HG03469 (cell line): Measurements from ENCODE around the gene FADS2.
A peak's percentile ranks its signal among the peaks of the same experiment; 100 is the strongest.

ENCODE experiments used
- ATAC-seq: cut with Tn5 transposase; IDR thresholded peaks from one replicate; pipeline ENCODE4 v1.9.1; 2021; ENCODE audit warnings: mild to moderate bottlenecking, moderate library complexity, moderate number of reproducible peaks; ENCODE audit not compliant: unreplicated experiment

FADS2 gene

DNA sequence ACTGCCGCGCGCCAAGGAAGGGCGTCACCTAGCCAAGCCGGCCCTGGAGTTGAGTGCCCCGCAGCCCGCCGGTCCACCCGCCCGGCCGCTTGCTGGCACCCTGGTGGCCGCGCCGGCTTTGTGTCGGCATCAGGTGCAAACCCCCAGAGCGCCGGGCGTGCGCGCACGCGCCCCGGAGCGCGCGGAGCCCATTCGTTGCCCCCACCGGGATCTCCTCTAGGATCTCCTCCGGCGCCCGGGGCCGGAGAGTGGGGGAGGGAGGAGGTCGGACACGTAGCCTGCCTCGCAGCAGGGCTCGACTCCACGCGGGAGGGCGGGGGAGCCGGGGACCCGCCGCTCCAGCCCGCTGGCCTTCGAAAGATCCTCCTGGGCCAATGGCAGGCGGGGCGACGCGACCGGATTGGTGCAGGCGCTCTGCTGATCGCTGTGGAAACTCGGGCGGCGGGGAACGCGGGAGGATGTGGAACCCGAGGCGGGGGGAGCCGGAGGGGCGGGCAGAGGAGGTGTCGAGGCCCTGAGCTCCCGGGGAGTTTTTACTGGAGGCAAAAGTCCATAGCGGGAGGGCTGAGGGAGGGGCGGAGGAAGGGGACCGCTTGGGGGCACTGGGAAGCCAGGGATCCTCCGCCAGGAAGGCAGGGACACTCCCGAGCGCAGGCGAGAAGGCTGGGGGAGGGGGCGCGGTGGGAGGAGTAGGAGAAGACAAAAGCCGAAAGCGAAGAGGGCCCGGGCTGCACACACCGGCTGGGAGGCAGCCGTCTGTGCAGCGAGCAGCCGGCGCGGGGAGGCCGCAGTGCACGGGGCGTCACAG is at the start of gene FADS2:
TSS of gene FADS2 (plus strand) at position 730 of the 808 bp plus-strand sequence. CDS start 91 bp downstream, outside the sequence.
- ATAC-seq, result peak; percentile 59

DNA sequence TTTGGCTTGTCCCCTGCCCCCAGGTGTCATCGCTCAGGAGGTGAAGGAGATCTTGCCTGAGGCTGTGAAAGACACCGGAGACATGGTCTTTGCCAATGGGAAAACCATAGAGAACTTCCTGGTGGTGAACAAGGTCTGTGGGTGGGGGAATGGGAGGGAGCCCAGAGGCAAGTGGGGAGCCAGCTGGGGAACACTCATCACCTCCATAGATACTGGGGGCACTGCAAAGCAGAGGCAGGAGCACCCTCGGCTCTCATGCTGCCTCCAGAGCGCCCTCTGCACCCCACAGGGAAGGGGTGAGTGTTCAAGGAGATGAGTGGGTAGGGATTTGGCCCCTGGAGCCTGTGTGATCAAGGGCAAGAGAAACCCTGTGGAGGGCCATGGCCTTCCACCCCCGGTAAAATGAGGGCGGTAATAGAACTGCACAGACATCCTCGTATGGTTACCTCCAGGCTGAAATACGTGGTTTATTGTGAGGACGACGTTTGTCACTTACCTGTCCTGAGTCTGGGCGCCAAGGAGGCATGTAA is 49.7 kb upstream of the FADS2 start:
- no peak for ATAC-seq

DNA sequence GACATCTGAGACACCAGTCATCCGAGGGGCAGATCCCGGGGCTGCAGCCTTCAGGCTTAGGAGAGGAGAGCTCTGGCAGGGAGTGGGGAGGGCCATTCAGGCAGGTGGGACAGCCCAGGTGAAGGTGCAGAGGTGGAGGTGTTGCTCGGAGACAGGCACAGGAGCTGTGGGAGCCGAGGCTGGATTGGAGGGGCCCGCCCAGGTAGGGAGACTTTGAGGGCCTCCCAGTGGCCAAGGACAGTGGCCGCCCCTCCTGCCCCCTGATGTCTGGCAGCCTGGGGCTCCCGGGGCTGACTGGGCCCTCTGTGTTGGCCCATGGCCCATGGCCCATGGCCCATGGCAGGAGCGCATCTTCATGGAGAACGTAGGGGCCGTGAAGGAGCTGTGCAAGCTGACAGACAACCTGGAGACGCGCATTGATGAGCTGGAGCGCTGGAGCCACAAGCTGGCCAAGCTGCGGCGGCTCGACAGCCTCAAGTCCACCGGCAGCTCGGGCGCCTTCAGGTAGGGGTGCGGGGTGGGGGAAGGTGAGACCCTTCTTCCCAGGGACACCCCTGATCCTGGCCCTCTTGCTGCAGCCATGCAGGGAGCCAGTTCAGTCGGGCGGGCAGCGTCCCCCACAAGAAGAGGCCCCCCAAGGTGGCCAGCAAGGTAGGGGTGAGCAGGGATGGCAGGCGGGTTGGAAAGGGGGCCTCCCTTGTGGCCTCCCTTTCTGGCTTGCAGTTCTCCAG is 49.0 kb upstream of the FADS2 start:
- ATAC-seq, result no peak

DNA sequence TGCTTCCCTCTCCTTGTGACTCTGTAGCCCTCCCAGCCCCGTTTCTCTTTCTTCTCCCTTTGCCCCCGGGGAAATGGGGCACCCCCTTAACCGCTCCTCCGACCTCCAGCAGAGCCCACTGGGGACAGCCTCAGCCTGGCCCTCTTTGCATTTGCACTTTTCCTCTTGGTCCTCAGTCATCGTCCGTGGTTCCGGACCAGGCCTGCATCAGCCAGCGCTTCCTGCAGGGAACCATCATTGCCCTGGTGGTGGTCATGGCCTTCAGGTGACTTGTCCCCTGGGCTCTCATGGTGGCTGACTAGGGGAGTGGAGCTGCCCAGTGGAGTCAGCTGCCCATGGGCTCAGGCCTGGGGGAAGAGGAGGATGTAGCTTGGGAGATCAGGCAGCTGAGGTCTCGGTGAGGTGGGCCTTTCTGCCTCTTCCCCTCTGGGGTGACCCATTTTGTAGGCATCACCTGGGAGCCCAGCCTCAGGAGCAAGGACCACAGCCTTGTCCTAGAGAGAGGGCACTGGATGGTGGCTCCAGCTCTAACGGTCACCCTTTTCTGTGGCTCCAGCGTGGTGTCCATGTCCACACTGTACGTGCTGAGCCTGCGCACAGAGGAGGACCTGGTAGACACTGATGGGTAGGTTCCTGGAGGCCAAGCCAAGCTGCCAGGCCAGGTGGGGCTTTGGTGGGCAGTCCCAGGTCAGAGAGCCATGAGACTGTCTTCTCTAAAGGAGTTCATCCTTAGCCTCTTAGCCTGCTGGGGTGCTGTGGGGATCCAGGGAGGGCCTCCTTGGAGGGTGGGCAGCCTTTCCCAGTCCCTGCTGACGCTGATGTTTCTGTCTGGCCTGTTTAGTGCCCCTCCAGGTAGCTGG is 48.2 kb upstream of the FADS2 start:
- ATAC-seq, result no peak

DNA sequence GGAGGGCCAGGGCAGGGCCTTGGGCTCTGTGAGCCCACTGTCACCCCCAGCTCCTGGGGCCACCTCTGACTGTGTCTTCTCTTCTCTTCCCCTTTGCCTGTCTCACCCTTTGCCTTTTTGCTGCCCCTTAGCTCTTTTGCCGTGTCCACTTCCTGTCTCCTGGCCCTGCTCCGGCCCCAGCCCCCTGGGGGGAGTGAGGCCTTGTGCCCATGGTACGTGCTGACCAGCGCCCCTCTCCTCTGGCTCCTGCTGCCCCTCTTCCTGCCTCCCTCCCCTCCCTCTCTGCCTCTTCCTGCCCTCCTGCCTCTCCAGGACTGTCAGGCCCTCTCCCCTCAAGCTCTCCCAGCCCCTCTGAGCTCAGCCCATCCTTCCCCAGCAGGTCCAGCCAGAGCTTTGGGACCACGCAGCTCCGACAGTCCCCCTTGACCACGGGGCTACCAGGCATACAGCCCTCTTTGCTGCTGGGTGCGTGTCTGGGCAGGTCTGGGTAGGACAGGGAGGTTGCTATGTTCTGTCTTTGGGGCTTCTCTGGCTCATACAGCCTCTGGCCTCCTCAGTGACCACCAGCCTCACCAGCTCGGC is 47.4 kb upstream of the FADS2 start:
- ATAC-seq, result no peak

DNA sequence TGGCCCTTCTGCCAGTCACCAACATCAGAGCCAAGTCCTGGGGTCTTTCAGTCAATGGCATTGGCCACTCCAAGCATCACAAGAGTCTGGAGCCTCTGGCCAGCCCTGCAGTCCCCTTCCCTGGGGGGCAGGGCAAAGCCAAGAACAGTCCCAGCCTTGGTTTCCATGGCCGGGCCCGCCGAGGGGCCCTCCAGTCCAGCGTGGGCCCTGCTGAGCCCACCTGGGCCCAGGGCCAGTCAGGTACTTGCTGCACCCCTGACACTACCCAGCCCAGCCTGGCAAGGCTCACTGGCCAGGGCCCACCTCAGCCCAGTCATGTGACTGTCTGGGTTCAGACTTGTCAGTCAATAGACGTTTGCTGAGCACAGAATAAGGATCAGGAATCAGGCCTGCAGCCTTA is 46.5 kb upstream of the FADS2 start:
- no peak for ATAC-seq

DNA sequence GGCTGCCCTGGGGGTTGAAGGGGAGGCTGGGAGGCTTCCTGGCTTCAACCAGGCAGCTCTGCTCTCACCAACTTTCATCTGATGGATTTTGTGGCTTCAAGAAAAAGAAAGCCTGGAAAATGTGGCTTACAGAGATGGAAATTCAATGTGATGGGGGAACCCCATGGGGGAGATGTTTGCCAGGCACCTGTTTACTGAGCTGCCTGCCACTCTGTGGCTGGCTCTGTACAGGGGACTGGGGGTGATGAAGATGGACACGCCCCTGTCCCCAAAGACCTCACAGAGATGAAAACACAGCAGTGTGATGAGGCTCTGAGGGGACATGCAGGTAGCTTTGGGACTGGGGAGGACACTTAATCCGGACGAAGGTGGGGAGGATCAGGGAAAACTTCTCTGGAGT is 45.8 kb upstream of the FADS2 start:
- ATAC-seq, result no peak

DNA sequence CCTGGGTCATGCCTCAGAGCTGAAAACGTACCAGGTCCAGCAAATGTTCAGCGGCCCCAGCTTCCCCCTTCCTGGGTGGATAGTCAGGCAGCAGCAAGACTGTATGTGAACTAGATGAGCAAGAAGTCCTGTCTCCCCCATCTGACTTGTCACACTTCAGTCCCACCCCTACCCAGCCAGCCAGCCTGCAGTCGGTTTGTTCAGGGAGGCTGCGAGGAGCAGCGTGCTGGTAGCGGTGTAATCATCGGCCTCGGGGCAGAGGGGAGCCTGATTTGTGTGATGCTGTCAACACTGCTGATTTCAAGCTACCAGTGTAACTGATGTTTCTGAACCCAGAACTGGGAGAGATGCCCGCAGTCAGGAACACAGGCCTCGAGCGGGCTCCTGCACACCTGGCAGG is 45.3 kb upstream of the FADS2 start:
- no peak for ATAC-seq

DNA sequence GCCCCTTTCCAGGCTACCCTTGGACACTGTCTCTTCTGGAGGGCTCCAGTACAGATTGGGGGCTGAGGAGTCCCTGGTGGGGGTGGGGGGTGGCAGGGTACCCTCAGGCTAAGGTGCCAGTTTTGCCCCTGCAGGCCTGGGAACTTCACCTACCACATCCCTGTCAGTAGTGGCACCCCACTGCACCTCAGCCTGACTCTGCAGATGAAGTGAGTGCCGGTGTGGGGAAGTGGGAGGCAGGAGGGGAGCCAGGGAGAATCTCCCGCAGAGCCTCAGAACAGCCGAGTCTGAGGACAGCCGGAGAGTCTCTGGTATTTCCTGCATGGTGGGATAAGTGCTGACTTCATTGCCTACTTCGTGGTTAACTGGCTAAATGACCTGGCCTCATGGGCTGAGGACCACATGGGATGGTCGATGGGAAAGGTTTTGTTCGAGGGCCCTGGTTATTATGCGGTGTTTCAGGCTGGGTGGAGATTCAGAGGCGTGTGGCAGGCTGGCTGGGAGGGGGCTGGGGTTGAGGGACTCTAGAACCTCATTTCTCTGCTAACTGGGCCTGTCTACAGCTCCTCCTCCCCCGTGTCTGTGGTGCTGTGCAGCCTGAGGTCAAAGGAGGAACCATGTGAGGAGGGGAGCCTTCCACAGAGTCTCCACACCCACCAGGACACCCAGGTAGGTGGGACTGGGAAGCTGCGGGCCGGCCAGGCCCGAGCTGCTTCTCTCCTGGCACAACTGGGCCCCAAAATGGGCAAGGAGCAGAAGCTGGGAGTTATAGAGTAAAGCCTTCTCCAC is 44.2 kb upstream of the FADS2 start:
- no peak for ATAC-seq

DNA sequence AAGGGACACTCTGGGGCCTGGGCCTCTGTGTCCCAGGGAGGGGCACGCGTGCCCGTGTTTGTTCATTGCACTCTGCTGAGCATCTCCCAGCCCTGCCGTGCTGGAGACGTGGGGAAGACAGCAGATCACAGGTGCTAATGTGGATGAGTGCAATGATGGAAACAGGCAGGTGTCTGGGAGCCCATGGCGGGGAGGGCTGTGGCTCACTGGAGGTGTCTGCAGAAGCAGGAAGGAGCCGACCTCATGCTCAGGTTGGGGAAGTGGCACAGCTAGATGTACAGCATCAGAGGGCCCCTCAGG is 43.6 kb upstream of the FADS2 start:
- ATAC-seq, result no peak

DNA sequence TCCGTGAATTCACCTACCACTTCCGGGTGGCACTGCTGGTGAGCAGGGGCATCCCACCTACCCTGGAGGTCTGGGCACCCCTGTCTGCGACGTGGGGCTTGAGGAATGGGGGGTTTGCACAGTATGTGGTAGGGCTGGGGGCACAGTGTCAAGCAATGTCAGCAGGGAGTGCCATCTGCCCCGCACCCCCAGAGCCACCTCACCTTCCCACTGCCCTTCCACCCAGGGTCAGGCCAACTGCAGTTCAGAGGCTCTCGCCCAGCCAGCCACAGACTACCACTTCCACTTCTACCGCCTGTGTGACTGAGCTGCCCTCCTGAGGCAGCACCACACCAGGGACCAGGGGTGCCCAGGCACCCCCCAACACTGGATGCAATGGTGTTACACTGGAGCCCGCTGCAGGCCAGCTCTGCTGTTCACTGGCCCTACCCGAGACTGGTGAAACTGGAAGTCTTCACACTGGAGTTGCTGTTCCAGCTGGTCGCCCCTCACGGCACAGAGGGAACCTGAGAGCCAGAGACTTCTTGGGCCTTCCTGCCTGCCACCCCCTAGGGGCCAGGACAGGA is 42.2 kb upstream of the FADS2 start:
- ATAC-seq, result no peak

DNA sequence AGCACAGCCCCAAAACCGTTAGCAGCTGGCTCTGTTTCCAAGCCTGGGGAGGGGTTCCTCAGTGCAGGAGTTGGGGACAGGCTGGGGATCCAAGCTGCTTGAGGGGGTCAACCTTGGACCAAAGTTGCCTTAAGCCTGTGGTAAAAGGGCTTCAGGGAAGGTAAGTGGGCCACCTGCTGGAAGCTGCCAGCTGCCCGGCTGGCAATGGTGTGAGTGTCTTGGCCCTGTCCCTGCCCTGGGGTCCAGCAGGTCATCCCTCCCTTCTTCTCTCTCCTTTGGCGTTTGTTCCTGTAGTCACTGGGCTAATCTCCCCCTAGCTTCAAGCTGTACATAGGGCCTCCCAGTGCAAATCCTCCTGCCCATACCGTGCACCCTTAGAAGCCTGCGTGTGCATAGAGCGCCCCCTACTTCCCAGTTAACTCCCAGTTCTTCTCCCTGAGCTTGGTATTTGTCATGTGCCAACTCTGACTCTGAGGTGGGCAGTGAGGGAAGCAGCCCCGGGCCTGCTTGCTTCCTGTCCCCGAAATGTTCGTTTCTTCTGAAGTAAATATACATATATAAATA is 40.1 kb upstream of the FADS2 start:
- ATAC-seq, result no peak

DNA sequence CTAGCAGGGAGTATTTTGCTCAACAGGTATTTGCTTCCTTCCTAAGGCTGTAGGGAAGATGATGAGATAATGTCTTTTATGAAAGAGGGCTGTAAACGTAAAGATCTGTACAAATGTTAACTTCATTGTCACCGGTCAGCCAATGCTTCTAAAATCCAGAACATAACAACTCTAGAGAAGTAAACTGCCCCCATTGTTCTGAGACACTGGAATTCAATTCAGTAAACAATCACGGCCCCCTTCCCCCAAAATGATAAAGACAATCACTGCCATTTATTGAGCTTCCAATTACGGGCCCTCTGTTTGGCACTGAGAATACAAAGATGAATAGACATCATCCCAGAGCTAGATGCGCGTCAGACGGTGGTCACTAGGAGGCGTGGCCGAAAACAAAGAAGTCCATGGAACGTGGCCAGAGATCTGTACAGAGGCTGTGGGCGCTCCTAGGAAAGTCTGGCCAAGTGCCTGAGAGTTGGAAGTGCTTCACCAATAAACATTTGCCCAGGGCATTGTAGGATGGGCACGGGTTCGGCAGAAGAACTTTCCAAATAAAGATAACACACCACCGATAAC is 36.3 kb upstream of the FADS2 start:
- no peak for ATAC-seq

DNA sequence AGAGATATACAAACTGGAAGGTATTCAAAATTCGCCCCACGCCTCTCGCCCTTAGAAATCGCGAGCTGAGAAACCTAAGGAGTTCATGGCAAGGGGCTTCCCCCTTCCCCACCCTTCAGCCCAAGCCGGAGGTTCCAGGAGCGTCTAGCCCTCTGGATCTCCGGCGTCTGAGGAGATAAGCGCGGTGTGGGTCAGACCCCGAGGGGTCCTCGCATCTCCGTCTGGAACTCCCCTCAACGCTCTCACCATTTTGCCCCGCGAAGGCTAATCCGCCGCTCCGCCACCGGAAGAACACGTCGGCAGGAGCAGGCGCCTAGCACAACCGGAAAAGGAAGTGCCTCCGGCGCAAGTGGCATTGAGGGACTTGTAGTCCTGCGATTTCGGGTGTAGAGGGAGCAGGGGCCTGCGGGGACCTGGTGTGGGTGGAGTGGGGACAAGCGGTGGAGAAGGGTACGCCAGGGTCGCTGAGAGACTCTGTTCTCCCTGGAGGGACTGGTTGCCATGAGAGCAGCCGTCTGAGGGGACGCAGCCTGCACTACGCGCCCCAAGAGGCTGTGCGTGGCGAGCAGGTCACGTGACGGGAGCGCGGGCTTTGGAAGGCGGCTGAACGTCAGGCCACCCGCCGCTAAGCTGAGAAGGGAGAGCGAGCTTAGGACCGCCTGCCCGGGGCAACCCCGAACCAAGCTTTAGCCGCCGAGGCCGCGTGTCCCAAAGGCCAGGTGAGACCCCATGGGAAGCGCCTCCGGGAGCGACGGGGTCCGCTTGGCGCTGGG is 35.6 kb upstream of the FADS2 start, which contains the start of the genes FEN1 and TMEM258:
TSS of gene FEN1 (plus strand) at position 602 of the 773 bp plus-strand sequence. CDS start 2,451 bp downstream, outside the sequence.
TSS of gene TMEM258 (minus strand) at position 290 of the 773 bp plus-strand sequence. CDS start at position 249, 41 bp downstream.
- peak; percentile 65 for ATAC-seq

DNA sequence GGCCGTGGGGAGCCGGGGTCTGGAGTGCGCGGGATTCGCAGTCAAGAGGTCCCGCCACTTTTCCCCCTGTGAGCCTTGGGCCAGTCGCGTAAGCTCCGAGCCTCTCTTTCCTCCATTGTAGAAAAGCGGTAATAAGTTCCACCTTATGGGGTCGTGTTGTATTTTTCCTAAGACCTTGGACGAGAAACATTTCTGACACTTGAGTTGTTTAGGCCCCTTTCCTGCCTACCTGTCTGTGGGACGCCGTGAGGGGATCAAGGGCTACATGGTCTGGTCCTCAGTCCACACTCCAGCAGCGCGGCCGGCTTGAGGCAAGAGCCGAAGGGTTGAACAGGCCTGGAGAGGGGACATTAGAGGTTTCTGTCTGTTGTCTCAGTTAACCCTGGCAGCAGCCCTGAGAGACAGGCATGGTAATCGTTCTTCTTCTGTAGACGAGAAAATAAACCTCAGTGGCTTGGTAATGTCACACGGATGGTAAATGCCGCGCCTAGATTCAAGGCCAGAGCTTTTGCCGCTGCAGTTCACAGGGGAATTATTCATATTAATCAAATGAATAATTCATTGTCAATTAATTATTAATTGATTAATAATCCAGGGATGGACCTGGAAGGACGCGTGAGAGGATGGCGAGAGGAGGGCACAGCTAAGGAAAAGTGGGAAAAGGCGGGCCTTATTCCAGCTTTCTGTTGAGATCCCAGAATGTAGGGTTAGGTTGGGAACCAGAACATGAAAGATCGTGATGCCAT is 34.8 kb upstream of the FADS2 start:
- no peak for ATAC-seq

DNA sequence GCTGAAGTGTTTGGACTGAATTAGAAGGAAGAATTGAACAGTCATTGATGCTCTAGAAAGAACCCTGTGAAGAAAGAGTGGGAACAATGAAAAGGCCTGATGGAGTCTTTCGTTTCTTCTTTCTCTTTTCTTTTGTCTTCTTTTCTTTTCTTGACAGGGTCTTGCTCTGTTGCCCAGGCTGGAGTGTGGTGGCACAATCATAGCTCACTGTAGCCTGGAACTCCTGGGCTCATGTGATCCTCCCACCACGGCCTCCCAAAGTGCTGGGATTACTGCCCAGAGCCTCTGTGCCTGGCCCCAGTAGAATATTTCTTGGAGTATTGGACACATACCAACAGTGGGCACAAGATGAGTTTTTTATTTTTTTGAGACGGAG is 34.3 kb upstream of the FADS2 start:
- no peak for ATAC-seq

DNA sequence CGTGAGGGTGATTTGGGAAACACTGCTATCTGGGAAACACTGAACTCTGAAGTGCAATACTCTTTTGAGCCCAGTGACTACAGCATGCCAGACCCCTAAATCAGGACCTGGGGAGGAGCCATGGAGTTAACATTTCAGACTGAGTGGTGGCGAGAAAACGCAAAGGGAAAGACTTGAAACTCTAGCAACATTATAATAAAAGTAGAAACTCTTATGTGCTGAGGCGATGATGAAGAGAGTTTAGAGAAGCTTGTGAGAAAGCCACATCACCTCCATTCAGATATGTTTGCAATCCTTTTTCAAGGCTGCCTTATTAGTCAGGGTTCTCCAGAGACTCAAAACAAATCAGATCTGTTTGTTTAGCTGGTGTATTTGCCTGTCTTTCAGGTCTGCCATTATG is 33.5 kb upstream of the FADS2 start:
- no peak for ATAC-seq
